Lower leg skin (tissue), 3 donors: ENCODE results near the gene NOM1.

ENCODE experiments used
- CTCF ChIP-seq, 3 donors: fragments of 450-650 bp; IDR thresholded peaks; one replicate each; pipeline ENCODE4 v1.5.1; 2016; ENCODE audit warnings: antibody characterized with exemption in 3 of 3, mild to moderate bottlenecking in 3 of 3, moderate library complexity in 2 of 3
- POLR2A ChIP-seq, 2 donors: fragments of 450-650 bp; IDR thresholded peaks; one replicate each; pipeline ENCODE4 v1.6.1; 2016 to 2017; ENCODE audit warnings: antibody characterized with exemption in 2 of 2, mild to moderate bottlenecking in 1 of 2, moderate library complexity in 1 of 2

- TF ChIP-seq CTCF (IDR thresholded peaks at IDR 0.05): no peak
- no peak for TF ChIP-seq POLR2A (IDR thresholded peaks at IDR 0.05)
Measured at GRCh38 chr7:156975620-156976019, 26.1 kb downstream of the NOM1 start.
